ENCODE data around the gene SPINT2. TPM values are rescaled to one million over a fixed set of nuclear protein-coding genes. Genes with fewer than 3 reads are reported as not detected.

Gene SPINT2
- total and polyA plus RNA-seq, 2 donors (not counting 1 experiment from before 2014, with no cell fraction given) = 50.0 to 70.0 TPM

GRCh38 chr19:38253788-38254187 is 10.6 kb upstream of the SPINT2 start:
- Histone ChIP-seq H3K9ac (ENCODE audit: low read length) (peak overlapping the region; percentile 68), H3K79me2 (ENCODE audit: control insufficient read depth, insufficient read depth, low read length) (peaks cover 5% of the 10 kb centered on the region)
- H3K4me3 Mint-ChIP-seq = peak overlapping the region; percentile 69

More at GRCh38 chr19:38253788-38254187, 10.6 kb upstream of the SPINT2 start:
- H3K9me3 ChIP-seq (ENCODE audit: control extremely low read depth in 1 of 3, control insufficient read depth in 2 of 3, insufficient read depth in 1 of 3, low read length in 2 of 3) = no peaks in the 10 kb centered on the region
- no peaks in the 10 kb centered on the region for H3K36me3 ChIP-seq (replicated peaks in 1 of 2; ENCODE audit: control extremely low read depth in 1 of 2, control insufficient read depth in 1 of 2, extremely low read depth in 1 of 2, insufficient read depth in 2 of 2, low read length in 1 of 2)
- ChIA-PET POLR2A (interaction anchor here (0.6 to 1.8 kb wide), 4 partner anchors 8 to 205 kb away, joined by 4 to 11 read pairs (median 5); partner anchors contain the start of gene SPINT2), CTCF (interaction anchor here (0.6 to 2.8 kb wide), 5 partner anchors 10 to 65 kb away, joined by 4 to 16 read pairs (median 6); partner anchors contain the start of gene SPINT2)
- 74% methylated on average over 5 of the region's 5 CpGs for WGBS (ENCODE audit: insufficient coverage)
- Mint-ChIP-seq H3K27me3 (no peaks in the 10 kb centered on the region), H3K9me3 (ENCODE audit: insufficient read depth) (no peaks in the 10 kb centered on the region), H3K4me1 (peaks cover 55% of the 10 kb centered on the region), H3K27ac (peak overlapping the region; percentile 91)
- intact Hi-C loops (cut with micrococcal nuclease) = loop anchor here (1.0 kb wide), 1 partner anchor 11 kb away; the partner anchor contains the start of gene SPINT2
- peaks cover 55 to 62% of the 10 kb centered on the region in 2 donors for H3K4me1 ChIP-seq (ENCODE audit: control insufficient read depth in 2 of 2, insufficient read depth in 2 of 2, low read length in 2 of 2)
- peak overlapping the region; percentile 89 for H3K4me2 ChIP-seq (replicated peaks; ENCODE audit: low read depth, low read length, poor library complexity, severe bottlenecking)
- TF ChIP-seq EZH2 (IDR thresholded peaks at IDR 0.05; ENCODE audit: borderline replicate concordance, insufficient read depth, low read depth, low read length, poor library complexity, severe bottlenecking) = no peak
- TF ChIP-seq, protein P1, sequence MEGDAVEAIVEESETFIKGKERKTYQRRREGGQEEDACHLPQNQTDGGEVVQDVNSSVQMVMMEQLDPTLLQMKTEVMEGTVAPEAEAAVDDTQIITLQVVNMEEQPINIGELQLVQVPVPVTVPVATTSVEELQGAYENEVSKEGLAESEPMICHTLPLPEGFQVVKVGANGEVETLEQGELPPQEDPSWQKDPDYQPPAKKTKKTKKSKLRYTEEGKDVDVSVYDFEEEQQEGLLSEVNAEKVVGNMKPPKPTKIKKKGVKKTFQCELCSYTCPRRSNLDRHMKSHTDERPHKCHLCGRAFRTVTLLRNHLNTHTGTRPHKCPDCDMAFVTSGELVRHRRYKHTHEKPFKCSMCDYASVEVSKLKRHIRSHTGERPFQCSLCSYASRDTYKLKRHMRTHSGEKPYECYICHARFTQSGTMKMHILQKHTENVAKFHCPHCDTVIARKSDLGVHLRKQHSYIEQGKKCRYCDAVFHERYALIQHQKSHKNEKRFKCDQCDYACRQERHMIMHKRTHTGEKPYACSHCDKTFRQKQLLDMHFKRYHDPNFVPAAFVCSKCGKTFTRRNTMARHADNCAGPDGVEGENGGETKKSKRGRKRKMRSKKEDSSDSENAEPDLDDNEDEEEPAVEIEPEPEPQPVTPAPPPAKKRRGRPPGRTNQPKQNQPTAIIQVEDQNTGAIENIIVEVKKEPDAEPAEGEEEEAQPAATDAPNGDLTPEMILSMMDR (IDR thresholded peaks at IDR 0.05) = no peak
- peak; percentile 34 for DNase-seq
- H3K27ac ChIP-seq (ENCODE audit: low read length in 2 of 2) = peak overlapping the region; percentile 60 to 64
- H4K20me1 ChIP-seq (ENCODE audit: control insufficient read depth, insufficient read depth, low read length, poor library complexity, severe bottlenecking) = no peaks in the 10 kb centered on the region
- peaks cover 0 to 3% (median 0%) of the 10 kb centered on the region in 4 experiments for H3K27me3 ChIP-seq (replicated peaks in 1 of 4; ENCODE audit: control extremely low read depth in 1 of 4, control insufficient read depth in 3 of 4, insufficient read depth in 4 of 4, low read length in 3 of 4)
- no peak for ATAC-seq (ENCODE audit: low read depth)
- peak overlapping the region in 4 of 5 experiments; percentile 31 to 63 (median 52) for H3K4me3 ChIP-seq (ENCODE audit: control extremely low read depth in 1 of 5, extremely low read depth in 1 of 5, insufficient read depth in 1 of 5, low read depth in 2 of 5, low read length in 4 of 5)
- H2AFZ ChIP-seq (ENCODE audit: insufficient read depth, low read depth, low read length, poor library complexity, severe bottlenecking) = peak overlapping the region; percentile 78

All from B cell (primary cell).